Fibroblast of villous mesenchyme (primary cell): Measurements from ENCODE around the gene KYNU. TPM values are rescaled to one million over a fixed set of nuclear protein-coding genes. Genes with fewer than 3 reads are reported as not detected.

Source experiments
- DNase-seq: peaks from one replicate; pipeline ENCODE4 v3.0.0-alpha.2; 2010; ENCODE audit warnings: low read depth
- H3K4me3 ChIP-seq: 2 replicates; pipeline ENCODE4 v1.5.1; 2011; ENCODE audit warnings: low read depth, mild to moderate bottlenecking, low read length
- CTCF ChIP-seq: IDR thresholded peaks from 2 replicates; pipeline ENCODE4 v1.5.1; 2012; ENCODE audit warnings: low read depth, mild to moderate bottlenecking, low read length; ENCODE audit not compliant: insufficient read depth
- total RNA-seq: library from RNA; depleted of rRNA; stranded (reverse); fragments of >200 nt; gene quantifications from 2 replicates; pipeline ENCODE4 v1.2.3, GENCODE V29; 2012

The KYNU gene
- total RNA-seq, 1 donor = 0.43 TPM

DNA sequence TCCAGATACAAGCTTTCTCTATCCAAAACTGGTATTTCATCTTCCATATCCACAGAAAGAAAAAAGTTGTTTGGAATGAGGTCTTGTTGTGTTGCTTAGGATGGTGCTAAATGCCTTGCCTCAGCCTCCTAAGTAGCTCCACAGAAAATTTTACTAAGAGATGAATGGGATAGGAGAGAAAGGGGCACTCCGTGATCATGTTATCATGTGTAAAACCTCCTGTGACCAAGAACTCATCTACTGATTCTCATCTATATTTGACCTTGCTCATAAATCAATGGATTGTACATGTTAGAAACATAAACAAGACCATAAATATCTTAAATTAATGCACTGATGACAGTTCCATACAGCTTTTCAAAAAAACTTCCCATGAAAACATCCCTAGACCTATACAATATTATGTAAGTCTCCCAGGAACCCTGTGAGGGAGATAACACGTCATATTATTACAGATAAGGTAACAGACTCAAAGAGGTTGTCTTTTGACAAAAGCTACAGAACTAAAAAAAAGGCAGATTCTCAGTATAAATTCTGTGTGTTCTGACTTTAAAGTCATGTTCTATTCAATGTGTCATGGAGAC, 29.3 kb upstream of the KYNU start:
- TF ChIP-seq CTCF = no peak
- no peak overlapping the region for H3K4me3 ChIP-seq
- no peak for DNase-seq

GRCh38 chr2:142849820-142850219, 27.6 kb upstream of the KYNU start:
- TF ChIP-seq CTCF = no peak
- no peak overlapping the region for H3K4me3 ChIP-seq
- no peak for DNase-seq

DNA sequence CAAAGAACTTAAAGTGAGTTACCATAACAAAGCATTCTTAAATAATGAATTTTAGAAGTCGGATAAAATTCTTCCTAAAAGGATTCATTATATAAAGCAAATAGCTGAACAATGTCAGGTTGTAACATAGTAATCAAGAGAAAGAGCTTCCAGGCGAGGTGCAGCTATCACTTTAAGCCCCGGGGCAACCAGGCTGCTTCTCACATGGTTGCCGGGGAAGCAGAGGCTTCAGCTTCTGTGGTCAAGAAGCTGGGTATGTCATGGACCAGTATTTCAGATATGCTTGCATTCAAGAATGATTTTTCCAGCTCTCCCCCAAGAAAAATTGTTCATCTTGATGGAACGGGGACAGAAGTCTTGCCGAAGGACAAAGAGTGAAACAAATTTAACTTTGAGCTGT, 23.6 kb upstream of the KYNU start:
- H3K4me3 ChIP-seq = no peak overlapping the region
- no peak for DNase-seq
- no peak for TF ChIP-seq CTCF

DNA sequence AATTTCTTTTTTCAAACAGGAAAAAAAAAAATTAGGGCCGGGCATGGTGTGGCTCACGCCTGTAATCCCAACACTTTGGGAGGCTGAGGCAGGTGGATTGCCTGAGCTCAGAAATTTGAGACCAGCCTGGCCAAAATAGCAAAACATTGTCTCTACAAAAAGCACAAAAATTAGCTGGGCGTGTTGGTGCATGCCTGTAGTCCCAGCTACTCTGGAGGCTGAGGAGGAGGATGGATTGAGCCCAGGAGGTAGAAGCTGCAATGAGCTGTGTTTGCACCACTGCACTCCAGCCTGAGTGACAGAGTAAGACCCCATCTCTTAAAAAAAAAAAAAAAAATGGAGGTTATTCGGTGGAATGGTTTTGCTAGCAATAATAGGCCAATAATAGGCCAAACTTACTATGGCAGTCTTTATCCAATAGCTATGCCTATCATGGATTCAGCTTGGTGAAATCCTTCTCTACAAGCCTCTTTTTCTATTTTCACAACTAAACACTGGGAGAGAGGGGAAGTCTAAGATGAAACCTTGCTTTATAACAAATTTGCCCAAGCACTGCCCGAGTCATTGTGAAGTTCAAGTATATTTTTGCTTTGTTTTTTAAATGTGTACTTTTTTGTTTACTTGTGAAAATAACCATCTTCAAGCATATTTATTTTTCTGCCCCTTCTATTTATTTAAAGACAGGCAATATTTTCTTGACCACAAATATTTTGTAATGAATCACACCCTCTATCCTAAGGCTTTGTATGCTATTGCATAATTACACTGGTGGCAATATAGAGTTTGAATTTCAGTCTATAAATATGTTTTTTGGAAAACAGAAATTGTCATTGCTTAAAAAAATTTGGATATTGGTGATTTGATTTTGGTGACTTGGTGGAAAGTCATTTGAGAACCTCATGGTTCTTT, 20.0 kb upstream of the KYNU start:
- DNase-seq = peak; percentile 61

DNA sequence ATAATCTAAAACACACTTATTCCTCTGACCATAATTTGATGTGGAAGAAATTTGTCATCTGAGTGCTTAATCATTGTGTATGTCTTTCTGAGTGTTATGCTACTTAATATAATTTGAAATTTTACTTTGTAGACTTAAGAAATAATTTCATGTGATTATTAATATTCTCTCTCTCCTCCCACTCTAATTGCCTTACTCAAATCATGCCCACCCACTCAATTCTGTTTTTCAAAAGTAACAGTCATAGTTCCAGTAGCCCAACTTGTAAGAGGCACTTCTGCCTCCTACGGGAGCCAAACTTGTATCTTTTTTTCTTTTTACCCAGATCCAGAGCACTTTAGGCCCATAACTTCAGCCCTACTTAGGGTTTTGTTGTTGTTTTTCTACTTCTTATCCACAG, 18.5 kb upstream of the KYNU start:
- no peak for TF ChIP-seq CTCF

More for the DNA sequence above, 20.0 kb upstream of the KYNU start:
- no peak for TF ChIP-seq CTCF
- no peak overlapping the region for H3K4me3 ChIP-seq

GRCh38 chr2:142862299-142862698, 15.2 kb upstream of the KYNU start:
- no peak overlapping the region for H3K4me3 ChIP-seq
- DNase-seq = peak; percentile 51
- no peak for TF ChIP-seq CTCF

More for the DNA sequence above, 18.5 kb upstream of the KYNU start:
- no peak overlapping the region for H3K4me3 ChIP-seq
- DNase-seq = no peak
